HUES64 (cell line): Measurements from ENCODE around the gene RAB3IP.

Source experiments
- H3K27ac ChIP-seq: 2 replicates; pipeline ENCODE4 v1.7.0; 2013; ENCODE audit warnings: low read depth, low read length, inconsistent platforms
- H3K27me3 ChIP-seq: 2 replicates; pipeline ENCODE4 v1.6.1; 2013; ENCODE audit warnings: mild to moderate bottlenecking, low read length; ENCODE audit not compliant: insufficient read depth
- H3K36me3 ChIP-seq: 2 replicates; pipeline ENCODE4 v1.6.1; 2013; ENCODE audit warnings: mild to moderate bottlenecking, low read length; ENCODE audit not compliant: insufficient read depth
- H3K4me1 ChIP-seq: 2 replicates; pipeline ENCODE4 v1.6.1; 2013; ENCODE audit warnings: mild to moderate bottlenecking, low read length, moderate library complexity; ENCODE audit not compliant: insufficient read depth
- H3K4me3 ChIP-seq: 2 replicates; pipeline ENCODE4 v1.5.1; 2013; ENCODE audit warnings: mild to moderate bottlenecking, low read length, moderate library complexity
- H3K9ac ChIP-seq: 2 replicates; pipeline ENCODE4 v1.6.1; 2013; ENCODE audit warnings: mild to moderate bottlenecking, low read depth, low read length
- H3K9me3 ChIP-seq: 2 replicates; pipeline ENCODE4 v1.6.1; 2013; ENCODE audit warnings: low read depth, low read length; ENCODE audit not compliant: insufficient read depth
- WGBS: fragments of 150-250, 120-280 bp; methylation state at CpG from one replicate; pipeline ENCODE4 v1.1.7; 2013; ENCODE audit warnings: missing lambda C conversion rate; 5-methylcytosine and 5-hydroxymethylcytosine counted together

The RAB3IP gene

DNA sequence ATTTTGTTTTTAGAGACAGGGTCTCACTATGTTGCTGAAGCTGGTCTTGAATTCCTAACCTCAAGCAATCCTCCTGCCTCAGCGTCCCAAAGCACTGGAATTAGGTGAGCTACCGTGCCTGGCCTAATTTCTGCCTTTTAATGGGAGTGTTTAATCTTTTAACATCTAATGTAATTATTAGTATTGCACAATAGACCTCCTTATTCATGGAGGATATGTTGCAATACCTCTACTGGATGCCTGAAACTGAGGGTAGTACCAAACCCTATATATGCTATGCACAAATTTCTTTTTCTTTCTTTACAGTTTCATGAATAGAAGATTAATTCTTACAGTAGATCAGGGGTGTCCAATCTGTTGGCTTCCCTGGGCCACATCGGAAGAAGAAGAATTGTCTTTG lies 134.1 kb downstream of the RAB3IP start:
- Histone ChIP-seq H3K4me3 (no peak overlapping the region), H3K27ac (no peak overlapping the region), H3K4me1 (no peaks in the 10 kb centered on the region; the same call in 1 of the 2 replicates), H3K27me3 (no peaks in the 10 kb centered on the region), H3K36me3 (no peaks in the 10 kb centered on the region), H3K9ac (no peak overlapping the region), H3K9me3 (no peaks in the 10 kb centered on the region)
- WGBS, result 45% methylated on average over 2 of the region's 3 CpGs
